Measurements from ENCODE around the gene INSRR.

INSRR gene

DNA sequence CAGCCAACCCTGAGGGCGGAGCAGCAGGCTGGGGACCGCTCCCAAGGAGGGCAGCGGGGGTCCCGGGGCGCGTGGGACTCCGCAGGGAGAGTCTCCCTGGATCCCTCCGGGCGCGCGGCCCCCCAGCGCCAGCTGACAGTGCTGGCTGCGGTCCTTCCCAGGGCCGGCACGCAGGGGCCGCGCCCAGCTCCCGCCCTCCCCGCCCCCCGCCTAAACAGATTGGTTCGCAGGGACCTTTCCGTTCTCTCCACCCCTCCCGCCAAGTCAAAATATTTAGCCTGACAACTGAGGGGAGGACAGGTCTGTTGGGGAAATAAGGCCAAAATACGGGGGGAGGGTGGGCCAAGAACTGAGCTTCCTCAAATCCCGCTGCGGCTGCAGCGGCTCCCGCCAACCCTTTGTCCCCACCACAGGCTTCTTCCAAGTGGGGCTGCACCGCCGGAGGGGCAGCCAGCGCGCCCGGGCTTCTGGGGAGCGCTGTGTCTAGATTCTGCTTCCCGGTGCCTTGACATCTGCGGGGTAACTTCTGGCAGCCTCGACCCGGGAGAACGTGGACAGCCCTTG, at the start of gene INSRR:
TSS of gene INSRR (minus strand) at position 159 of the 564 bp plus-strand sequence. CDS start 496 bp downstream, outside the sequence.
- TF ChIP-seq POLR2A (IDR thresholded peaks at IDR 0.05; ENCODE audit: low read depth, low read length): no peak
- FAIRE-seq (no peak), DNase-seq (ENCODE audit: insufficient read length, low spot score) (no peak)

DNA sequence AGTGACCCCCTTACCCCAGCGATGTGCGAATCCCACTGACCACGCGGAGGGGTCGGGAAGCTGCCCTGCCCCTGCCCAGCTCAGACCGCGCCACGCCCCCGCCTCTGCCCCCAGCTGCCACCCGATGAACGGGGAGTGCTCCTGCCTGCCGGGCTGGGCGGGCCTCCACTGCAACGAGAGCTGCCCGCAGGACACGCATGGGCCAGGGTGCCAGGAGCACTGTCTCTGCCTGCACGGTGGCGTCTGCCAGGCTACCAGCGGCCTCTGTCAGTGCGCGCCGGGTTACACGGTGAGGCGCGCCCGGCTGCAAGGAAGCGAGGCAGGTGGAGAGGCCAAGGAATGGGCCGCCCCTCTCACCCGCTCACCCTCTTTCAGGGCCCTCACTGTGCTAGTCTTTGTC, 49.6 kb upstream of the INSRR start:
- no peak for FAIRE-seq
- TF ChIP-seq POLR2A (IDR thresholded peaks at IDR 0.05; ENCODE audit: low read depth, low read length): no peak
- DNase-seq (ENCODE audit: insufficient read length, low spot score): no peak

DNA sequence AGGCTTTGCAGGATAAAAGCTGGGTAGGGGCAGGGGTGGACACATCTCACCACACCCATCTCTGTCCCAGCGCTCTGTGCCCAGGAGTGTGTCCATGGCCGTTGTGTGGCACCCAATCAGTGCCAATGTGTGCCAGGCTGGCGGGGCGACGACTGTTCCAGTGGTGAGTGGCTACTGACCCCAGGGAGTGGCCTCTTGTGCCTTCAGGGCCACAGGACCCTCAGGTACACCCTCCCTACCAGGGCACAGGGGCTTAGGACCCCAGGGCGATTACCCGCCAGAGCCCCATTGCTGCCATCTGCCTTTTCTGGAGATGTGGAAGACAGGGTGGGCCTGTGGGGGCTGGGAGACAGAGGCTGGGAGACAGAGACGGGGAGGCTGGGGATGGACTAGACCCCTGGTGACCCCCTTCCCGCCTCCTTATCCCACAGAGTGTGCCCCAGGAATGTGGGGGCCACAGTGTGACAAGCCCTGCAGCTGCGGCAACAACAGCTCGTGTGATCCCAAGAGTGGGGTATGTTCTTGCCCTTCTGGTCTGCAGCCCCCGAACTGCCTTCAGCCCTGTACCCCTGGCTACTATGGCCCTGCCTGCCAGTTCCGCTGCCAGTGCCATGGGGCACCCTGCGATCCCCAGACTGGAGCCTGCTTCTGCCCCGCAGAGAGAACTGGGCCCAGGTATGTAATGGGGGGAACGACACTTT, 47.4 kb upstream of the INSRR start:
- DNase-seq (ENCODE audit: insufficient read length, low spot score) (no peak), FAIRE-seq (no peak)
- no peak for TF ChIP-seq POLR2A (IDR thresholded peaks at IDR 0.05; ENCODE audit: low read depth, low read length)

DNA sequence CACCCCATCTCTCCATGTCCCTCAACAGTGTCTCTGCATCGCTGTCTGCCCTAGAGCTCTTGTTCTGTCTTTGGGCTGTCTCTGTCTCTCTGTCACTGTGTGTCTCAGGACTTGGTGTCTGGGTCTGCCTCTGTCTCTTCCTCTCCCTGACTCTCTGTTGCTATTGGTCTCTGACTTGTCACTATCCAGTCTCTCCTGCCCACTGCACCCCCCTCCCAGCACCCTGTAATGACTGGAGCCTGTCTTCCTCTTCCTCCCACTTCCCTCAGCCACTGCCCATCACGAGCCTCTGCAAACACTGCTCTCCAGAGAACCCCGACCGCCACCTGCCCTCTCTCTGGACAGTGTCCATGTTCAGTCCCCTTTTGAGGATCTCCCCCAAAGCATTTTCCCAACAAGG, 46.7 kb upstream of the INSRR start:
- no peak for TF ChIP-seq POLR2A (IDR thresholded peaks at IDR 0.05; ENCODE audit: low read depth, low read length)
- DNase-seq (ENCODE audit: insufficient read length, low spot score): no peak
- FAIRE-seq: no peak

DNA sequence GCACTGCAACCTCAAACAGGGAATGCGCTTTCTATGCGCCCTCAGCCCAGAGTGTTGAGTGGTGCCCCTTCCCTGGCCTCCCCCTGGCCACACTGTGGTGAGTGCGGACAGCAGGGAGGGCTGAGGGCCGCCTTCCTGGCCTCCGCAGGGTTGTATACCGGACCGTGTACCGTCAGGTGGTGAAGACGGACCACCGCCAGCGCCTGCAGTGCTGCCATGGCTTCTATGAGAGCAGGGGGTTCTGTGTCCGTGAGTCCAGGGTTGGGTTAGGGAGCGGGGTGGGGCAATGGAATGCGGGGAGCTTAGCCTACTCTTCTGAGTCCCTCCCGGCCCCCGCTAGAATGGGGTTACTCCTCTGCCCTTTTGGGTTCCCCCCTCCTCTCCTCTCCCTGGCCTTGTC, 46.3 kb upstream of the INSRR start:
- FAIRE-seq: no peak
- no peak for TF ChIP-seq POLR2A (IDR thresholded peaks at IDR 0.05; ENCODE audit: low read depth, low read length)
- no peak for DNase-seq (ENCODE audit: insufficient read length, low spot score)

DNA sequence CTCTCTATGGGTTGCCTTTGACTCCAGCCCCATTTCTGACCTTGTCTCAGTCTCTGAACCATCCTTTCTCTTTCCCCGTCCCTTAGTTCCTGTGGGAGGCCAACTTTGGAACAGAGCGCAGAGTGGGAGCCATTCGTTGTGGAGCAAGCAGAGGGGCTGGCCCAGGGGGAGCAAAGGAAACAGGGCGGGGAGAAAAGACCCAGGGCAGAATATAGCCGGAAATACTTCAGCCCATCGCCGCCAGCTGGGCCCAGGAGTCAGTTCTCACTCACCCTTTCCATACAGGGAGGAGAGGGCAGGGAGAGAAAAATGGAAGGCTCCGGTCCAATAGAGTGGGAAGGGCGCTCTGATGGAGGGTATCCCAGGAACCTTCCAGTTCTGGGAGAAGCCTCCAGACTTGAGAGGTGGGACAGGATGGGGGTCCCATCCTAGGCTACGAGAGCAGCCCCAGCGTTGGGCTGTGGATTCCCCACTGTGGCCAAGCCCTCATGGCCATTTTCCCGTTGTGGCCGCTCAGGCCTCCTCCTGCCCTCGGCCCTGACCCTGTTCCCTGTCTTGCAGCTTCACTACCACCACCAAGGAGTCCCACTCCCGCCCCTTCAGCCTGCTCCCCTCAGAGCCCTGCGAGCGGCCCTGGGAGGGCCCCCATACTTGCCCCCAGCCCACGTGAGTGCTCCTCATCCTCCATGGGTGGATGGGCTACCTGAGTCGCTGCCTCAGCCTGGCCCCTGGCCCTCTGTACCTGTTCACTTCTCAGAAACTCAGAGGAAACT, 45.5 kb upstream of the INSRR start:
- TF ChIP-seq POLR2A (IDR thresholded peaks at IDR 0.05; ENCODE audit: low read depth, low read length): no peak
- no peak for DNase-seq (ENCODE audit: insufficient read length, low spot score)
- no peak for FAIRE-seq

DNA sequence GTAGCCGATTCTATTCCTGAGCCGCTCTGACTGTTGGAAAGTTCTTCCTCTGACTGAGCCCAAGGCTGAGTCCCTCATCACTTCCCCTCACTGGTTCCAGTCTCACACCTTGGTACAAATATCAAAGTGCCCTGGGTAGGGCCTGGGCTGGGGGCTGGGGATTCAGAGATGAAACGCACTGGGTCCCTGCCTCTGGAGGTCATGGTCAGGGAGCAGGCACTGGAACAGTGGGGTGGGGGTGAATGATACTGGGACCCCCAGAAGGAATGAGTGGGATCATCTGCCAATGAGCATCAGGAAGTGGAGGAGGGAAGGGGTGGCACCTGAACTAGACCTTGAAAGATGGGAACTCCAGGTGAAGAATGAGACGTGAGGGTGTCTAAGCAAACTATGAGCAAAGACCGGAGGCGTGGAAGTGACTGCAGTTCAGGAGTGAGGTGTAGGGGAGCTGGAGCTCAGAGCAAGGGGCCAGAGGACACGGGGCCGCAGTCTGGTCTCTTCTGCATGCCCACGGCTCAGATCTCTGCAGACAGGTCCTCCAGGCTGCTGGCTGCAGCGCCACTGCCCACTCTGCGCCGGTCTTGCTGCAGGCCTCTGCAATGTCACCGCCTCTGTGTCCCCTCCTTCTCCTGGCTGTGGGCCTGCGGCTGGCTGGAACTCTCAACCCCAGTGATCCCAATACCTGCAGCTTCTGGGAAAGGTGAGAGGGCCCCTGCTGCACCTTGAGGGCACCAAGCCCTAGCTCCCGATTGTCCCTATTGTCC, 44.6 kb upstream of the INSRR start:
- TF ChIP-seq POLR2A (IDR thresholded peaks at IDR 0.05; ENCODE audit: low read depth, low read length): no peak
- DNase-seq (ENCODE audit: insufficient read length, low spot score): no peak
- FAIRE-seq: no peak

DNA sequence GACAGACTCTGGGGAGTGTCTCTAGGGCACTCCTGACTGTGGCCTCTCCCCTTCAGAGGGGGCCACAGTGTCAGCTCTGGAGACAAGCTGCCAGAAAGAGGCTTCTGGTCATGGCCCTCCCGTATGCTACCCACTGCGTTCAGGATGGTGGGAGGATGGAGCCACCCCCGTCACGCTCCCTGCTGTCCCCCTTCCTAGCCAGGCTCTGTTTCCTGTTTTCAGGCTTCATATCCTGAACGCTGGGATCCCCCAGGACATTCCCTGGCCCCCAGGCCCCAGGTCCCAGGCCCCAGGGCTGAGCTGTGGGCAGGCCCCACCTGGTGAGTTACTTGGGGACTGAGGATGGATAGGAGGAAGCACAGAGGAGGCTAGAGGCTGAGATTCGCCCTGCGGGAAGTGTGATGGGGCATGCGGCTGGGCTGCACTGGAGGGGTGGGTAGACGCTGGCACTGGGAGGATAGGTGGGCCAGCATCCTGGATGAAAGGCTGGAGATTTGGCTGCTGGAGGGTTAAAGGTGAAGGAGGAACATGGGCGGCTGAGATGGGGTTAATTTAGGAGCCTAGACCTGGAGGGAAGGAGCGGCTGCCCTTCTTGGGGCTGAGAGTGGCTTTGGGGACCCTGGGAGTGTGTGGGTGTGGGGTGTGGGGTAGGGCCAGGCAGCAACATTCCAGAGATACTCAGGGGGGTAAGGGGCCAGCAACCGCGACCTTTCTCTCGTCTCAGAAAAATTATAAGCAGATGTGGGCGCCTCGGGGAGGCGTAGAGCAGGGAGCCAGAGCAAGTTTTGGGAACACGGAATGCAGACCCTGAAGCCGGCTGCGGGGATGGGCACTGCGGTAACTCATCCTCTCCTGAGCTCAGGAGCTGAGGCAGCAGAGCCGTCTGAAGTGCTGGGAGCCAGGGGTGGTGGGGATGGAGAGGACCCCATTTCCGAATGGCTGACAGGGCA, 43.3 kb upstream of the INSRR start:
- DNase-seq (ENCODE audit: insufficient read length, low spot score) (no peak), FAIRE-seq (no peak)
- TF ChIP-seq POLR2A (IDR thresholded peaks at IDR 0.05; ENCODE audit: low read depth, low read length): no peak

DNA sequence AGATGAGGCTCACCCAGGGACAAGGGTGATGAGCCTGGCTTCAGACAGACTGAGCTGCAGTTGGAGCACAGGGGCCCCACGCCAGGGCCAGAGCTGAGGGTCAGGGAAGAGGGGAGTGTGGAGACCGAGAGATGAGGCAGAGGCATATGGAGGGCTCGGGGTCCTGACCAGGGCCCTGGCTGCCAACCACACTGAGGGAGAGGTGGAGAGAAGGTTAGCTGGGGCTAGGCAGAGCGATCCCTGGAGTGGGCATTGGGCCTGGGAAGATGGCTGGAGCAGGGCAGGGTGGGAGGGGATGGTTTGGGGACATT, 42.6 kb upstream of the INSRR start:
- DNase-seq (ENCODE audit: insufficient read length, low spot score) (no peak), FAIRE-seq (no peak)
- no peak for TF ChIP-seq POLR2A (IDR thresholded peaks at IDR 0.05; ENCODE audit: low read depth, low read length)

DNA sequence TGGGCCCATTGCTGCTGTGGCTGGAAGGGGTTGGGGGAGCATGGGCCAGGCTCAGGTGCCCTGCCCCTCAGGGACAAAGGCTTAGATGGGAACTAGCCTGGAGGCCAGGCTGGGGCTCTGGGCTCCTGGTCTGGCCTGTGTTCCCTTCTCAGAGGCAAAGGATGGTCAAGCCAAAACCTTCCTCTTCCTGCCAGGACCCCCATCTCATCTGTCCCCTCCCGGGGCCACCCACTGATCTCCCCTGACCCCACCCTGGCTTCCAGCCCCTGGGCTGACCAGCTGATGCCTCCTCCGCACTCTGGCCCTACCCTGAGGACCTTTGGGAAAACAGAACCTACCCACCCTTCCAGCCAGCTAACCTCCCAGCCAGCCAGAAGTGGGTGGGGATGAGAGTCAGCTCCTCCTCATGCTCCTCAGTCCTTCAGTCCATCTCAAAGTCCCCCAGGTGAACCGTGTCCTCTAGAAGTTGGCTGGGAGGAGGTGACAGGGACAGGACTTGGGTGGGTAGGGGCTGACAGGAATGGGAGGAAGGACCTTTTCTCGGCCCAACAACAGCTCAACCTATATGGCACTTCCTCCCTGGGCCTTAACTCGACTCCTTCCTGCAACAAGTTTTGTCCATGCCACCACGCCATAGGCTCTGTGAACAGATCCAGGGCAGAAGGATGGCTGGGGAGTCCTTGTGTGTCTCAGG, 42.1 kb upstream of the INSRR start:
- no peak for DNase-seq (ENCODE audit: insufficient read length, low spot score)
- TF ChIP-seq POLR2A (IDR thresholded peaks at IDR 0.05; ENCODE audit: low read depth, low read length): no peak
- no peak for FAIRE-seq

DNA sequence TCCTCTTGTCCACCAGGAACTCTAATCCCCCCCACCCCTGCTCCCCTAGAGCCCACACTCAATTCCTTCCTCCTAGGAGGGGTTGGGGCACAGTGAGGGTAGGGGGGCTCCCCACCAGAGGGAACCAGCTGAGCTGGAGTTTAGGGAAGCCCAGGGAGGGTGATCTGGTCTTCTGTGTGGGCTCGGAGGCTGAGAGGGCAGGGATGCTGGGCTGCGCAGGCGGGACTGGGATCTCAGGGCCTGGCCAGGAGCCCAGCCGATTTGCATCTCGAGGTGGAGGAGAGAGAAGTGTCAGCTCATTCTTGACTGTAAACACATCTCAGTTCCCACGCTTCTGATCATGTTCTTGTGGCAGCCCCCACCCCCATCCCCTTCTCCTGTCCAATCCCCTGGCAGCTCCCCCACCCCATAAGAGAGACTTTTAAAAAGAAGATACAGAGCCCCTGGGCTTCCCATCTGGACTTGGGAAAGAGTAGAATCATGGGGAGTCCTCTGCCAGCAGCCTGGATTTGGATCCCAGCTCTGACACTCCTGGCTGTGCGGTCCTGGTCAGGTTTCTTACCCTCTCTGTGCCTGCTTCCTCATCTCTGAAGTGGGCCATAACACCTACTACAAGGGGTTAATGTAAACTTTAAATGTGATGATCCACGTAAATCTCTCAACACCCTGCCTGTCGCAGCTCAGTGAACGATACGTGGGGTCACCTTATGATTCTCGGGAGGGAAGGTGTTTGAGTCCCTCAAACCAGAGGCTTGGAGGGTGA, 41.2 kb upstream of the INSRR start:
- no peak for DNase-seq (ENCODE audit: insufficient read length, low spot score)
- no peak for TF ChIP-seq POLR2A (IDR thresholded peaks at IDR 0.05; ENCODE audit: low read depth, low read length)
- no peak for FAIRE-seq
